Upper lobe of left lung (tissue), 4 donors: ENCODE results near the gene PRXL2B.

Source experiments
- POLR2AphosphoS5 ChIP-seq, 2 donors: sonication (generic); formaldehyde crosslinking; IDR thresholded peaks; one replicate each; pipeline ENCODE4 v1.5.1; 2017; ENCODE audit warnings: antibody characterized with exemption in 2 of 2
- TF ChIP-seq, protein P1 (sequence below), 6 experiments: fragments of 450-650 bp in 4 of 6; fragments of 200-600 bp in 2 of 6; sonication (generic) in 2 of 6; IDR thresholded peaks; one replicate each; pipeline ENCODE4 v1.5.1; 2016 to 2019; ENCODE audit warnings: antibody characterized with exemption in 6 of 6

DNA sequence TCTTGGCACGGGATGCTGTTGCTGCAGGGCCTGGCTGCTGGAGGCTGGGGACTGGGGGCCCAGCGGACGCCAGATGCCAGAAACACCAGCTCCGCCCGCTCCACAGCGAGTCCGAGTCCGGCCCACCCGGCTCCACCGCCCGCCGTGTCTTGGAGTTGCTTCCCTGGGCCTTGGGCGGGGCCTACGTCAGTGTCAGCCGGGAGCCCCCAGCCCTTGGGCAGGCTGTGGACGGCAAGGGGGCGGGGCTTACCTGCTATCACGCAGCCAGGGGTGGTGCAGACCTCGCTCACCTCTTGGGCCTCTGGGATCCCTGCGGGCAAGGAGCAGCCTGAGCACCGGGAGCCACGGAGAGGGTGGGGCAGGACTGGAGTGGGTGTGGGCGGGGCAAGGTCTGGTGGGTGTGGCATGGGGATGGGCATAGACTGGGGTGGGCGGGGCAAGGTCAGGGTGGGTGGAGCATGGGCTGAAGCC is 24.5 kb downstream of the PRXL2B start:
- TF ChIP-seq, protein P1, sequence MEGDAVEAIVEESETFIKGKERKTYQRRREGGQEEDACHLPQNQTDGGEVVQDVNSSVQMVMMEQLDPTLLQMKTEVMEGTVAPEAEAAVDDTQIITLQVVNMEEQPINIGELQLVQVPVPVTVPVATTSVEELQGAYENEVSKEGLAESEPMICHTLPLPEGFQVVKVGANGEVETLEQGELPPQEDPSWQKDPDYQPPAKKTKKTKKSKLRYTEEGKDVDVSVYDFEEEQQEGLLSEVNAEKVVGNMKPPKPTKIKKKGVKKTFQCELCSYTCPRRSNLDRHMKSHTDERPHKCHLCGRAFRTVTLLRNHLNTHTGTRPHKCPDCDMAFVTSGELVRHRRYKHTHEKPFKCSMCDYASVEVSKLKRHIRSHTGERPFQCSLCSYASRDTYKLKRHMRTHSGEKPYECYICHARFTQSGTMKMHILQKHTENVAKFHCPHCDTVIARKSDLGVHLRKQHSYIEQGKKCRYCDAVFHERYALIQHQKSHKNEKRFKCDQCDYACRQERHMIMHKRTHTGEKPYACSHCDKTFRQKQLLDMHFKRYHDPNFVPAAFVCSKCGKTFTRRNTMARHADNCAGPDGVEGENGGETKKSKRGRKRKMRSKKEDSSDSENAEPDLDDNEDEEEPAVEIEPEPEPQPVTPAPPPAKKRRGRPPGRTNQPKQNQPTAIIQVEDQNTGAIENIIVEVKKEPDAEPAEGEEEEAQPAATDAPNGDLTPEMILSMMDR (IDR thresholded peaks at IDR 0.05): no peak
- TF ChIP-seq POLR2AphosphoS5 (IDR thresholded peaks at IDR 0.05): no peak
